LNCAP (cell line): Measurements from ENCODE around the gene MAU2.

Experiments
- CTCF ChIP-seq: fragments of 450-650 bp; IDR thresholded peaks from 2 replicates; pipeline ENCODE4 v1.5.1; 2017; ENCODE audit warnings: mild to moderate bottlenecking

Gene MAU2

GRCh38 chr19:19381007-19381926 lies 60.6 kb downstream of the MAU2 start:
- TF ChIP-seq CTCF = no peak

- TF ChIP-seq CTCF = no peak
Observed at GRCh38 chr19:19382118-19382517, 61.5 kb downstream of the MAU2 start.

GRCh38 chr19:19384486-19384885 lies 63.9 kb downstream of the MAU2 start:
- TF ChIP-seq CTCF = no peak

GRCh38 chr19:19385131-19385895 lies 64.7 kb downstream of the MAU2 start:
- TF ChIP-seq CTCF = no peak

- TF ChIP-seq CTCF = no peak
Observed at GRCh38 chr19:19385896-19386869, 65.6 kb downstream of the MAU2 start.

GRCh38 chr19:19387108-19387507 lies 66.5 kb downstream of the MAU2 start:
- TF ChIP-seq CTCF = no peak
